C4-2B (cell line): ENCODE measurements around the gene CGREF1.

ENCODE experiments used
- CTCF ChIP-seq: fragments of 450-650 bp; conservative IDR thresholded peaks from 2 replicates; pipeline ENCODE4 v1.5.1; 2017; ENCODE audit warnings: mild to moderate bottlenecking
- ZFX ChIP-seq: fragments of 450-650 bp; IDR thresholded peaks from 2 replicates; pipeline ENCODE4 v1.6.1; 2017

- TF ChIP-seq CTCF (no peak), ZFX (no peak)
Measured at GRCh38 chr2:27133195-27133875, 14.4 kb upstream of the CGREF1 start.
